ENCODE measurements around the gene ASB6. TPM values are rescaled to one million over a fixed set of nuclear protein-coding genes. Genes with fewer than 3 reads are reported as not detected.
A peak's percentile ranks its signal among the peaks of the same experiment; 100 is the strongest.

ASB6 gene
- total RNA-seq, 1 experiment from 2014 or later = 21.0 TPM

GRCh38 chr9:129606161-129607026, 35.6 kb downstream of the ASB6 start:
- Histone ChIP-seq H2BK20ac (ENCODE audit: low read depth, low read length, poor library complexity, severe bottlenecking) (no peak overlapping the region), H2BK120ac (ENCODE audit: low read depth, low read length, poor library complexity, severe bottlenecking) (no peak overlapping the region), H3K27ac (ENCODE audit: insufficient read length, low read depth, low read length) (no peak overlapping the region), H3K79me1 (ENCODE audit: insufficient read depth, low read depth, low read length, poor library complexity, severe bottlenecking) (no peaks in the 10 kb centered on the region), H3K23ac (ENCODE audit: insufficient read length, low read depth, low read length) (no peak overlapping the region), H4K20me1 (ENCODE audit: control insufficient read depth, insufficient read depth, insufficient read length) (no peaks in the 10 kb centered on the region), H2AFZ (ENCODE audit: low read length) (no peak overlapping the region), H3K9ac (ENCODE audit: extremely low read depth, insufficient read length, low read length) (no peak overlapping the region), H2BK5ac (ENCODE audit: insufficient read length, low read length) (no peak overlapping the region), H3K4me2 (ENCODE audit: insufficient read depth, insufficient read length, low read length) (no peak overlapping the region), H3K27me3 (ENCODE audit: insufficient read depth, low read length) (no peaks in the 10 kb centered on the region), H3K14ac (ENCODE audit: insufficient read depth, low read length) (no peak overlapping the region; the same call in 1 of the 2 replicates), H4K5ac (ENCODE audit: insufficient read length, low read depth, low read length) (no peak overlapping the region), H3K4ac (ENCODE audit: low read depth, low read length) (no peak overlapping the region), H3K79me2 (ENCODE audit: insufficient read depth, low read length) (no peaks in the 10 kb centered on the region), H3K9me3 (ENCODE audit: control insufficient read depth, low read depth, low read length) (no peaks in the 10 kb centered on the region), H3K56ac (ENCODE audit: insufficient read length, low read depth, low read length) (no peak overlapping the region), H4K8ac (replicated peaks; ENCODE audit: insufficient read length, low read depth, low read length) (no peak overlapping the region), H3K4me1 (ENCODE audit: insufficient read depth, low read length) (peaks cover 5% of the 10 kb centered on the region; the same call in 1 of the 2 replicates), H3K23me2 (ENCODE audit: insufficient read length, low read depth, low read length, poor library complexity, severe bottlenecking) (peaks cover 5% of the 10 kb centered on the region), H2BK15ac (ENCODE audit: low read depth, low read length) (no peak overlapping the region), H3T11ph (ENCODE audit: low read length) (no peak overlapping the region), H2BK12ac (ENCODE audit: insufficient read length, low read depth, low read length) (no peak overlapping the region), H2AK5ac (ENCODE audit: insufficient read length, low read length) (no peak overlapping the region), H3K18ac (ENCODE audit: insufficient read length, low read depth, low read length) (no peak overlapping the region), H4K91ac (ENCODE audit: insufficient read length, low read depth, low read length) (no peak overlapping the region)
- no CpG with 5 or more reads among the region's 15 CpGs for WGBS (ENCODE audit: extremely low coverage, insufficient read length, low lambda C conversion rate)
- Mint-ChIP-seq H3K27ac (0 out of 7 replicates have a peak overlapping the region, but pooled peaks of 1 of the 3 experiments have one; percentile 28), H3K9me3 (no peaks in the 10 kb centered on the region; a peak in 1 of 5 replicates), H3K4me1 (peaks cover 32 to 44% of the 10 kb centered on the region in 2 experiments), H3K36me3 (ENCODE audit: insufficient read depth in 1 of 3, low read depth in 3 of 3) (no peaks in the 10 kb centered on the region), H3K27me3 (ENCODE audit: low read depth) (peaks cover 13% of the 10 kb centered on the region), H3K4me3 (no peak overlapping the region)
- no peak for TF ChIP-seq CTCF (conservative IDR thresholded peaks at IDR 0.05)
- no peak for DNase-seq

All from H9 (cell line).